Kidney (tissue), 14 donors: ENCODE results near the gene YARS1. TPM values are rescaled to one million over a fixed set of nuclear protein-coding genes. Genes with fewer than 3 reads are reported as not detected.
"Not testable (repeated sequence)": the region's sequence is repeated elsewhere in the genome, so short reads cannot be mapped to it uniquely, and the experiment has no call there.

Source experiments
- DNase-seq, 5 donors: peaks; one replicate each; pipeline ENCODE4 v3.0.0-alpha.2; 2013 to 2020
- FAIRE-seq: peaks from 2 replicates; lab custom pipeline; 2012; peaks lifted over from hg19 to GRCh38; lab: Jason Lieb, UNC
- H3K27ac ChIP-seq, 2 donors: one replicate each; pipeline ENCODE4 v1.7.0; 2013; ENCODE audit warnings: low read depth in 2 of 2, low read length in 2 of 2, inconsistent platforms in 1 of 2
- H3K27me3 ChIP-seq: one replicate; pipeline ENCODE4 v1.7.1; 2013; ENCODE audit warnings: low read length, inconsistent platforms; ENCODE audit not compliant: control insufficient read depth, insufficient read depth
- H3K36me3 ChIP-seq, 3 donors: one replicate each; pipeline versions ENCODE4 v1.7.0 to v1.7.1; 2013; ENCODE audit warnings: low read length in 3 of 3, control low read depth in 1 of 3, inconsistent platforms in 1 of 3; ENCODE audit not compliant: insufficient read depth in 3 of 3, control insufficient read depth in 2 of 3
- H3K4me1 ChIP-seq, 3 donors: one replicate each; pipeline versions ENCODE4 v1.7.0 to v1.7.1; 2013; ENCODE audit warnings: low read length in 3 of 3, inconsistent platforms in 1 of 3, low read depth in 1 of 3; ENCODE audit not compliant: control insufficient read depth in 2 of 3, insufficient read depth in 2 of 3
- H3K4me3 ChIP-seq, 3 donors: one replicate each; pipeline versions ENCODE4 v1.7.0 to v1.8.1; 2013; ENCODE audit warnings: low read length in 3 of 3, control low read depth in 1 of 3, inconsistent platforms in 1 of 3
- H3K9ac ChIP-seq, 3 donors: one replicate each; pipeline versions ENCODE4 v1.7.0 to v1.7.1; 2013; ENCODE audit warnings: low read length in 3 of 3, control low read depth in 1 of 3, inconsistent platforms in 1 of 3
- H3K9me3 ChIP-seq, 3 donors: one replicate each; pipeline versions ENCODE4 v1.7.0 to v1.7.1; 2013; ENCODE audit warnings: low read length in 3 of 3, control low read depth in 1 of 3, inconsistent platforms in 1 of 3; ENCODE audit not compliant: control insufficient read depth in 2 of 3, insufficient read depth in 1 of 3
- intact Hi-C: fragments of 100-400 bp; cut with DNase I; formaldehyde crosslinking; loops from one replicate; pipeline ENCODE4 v1.11.1; 2022
- polyA plus RNA-seq: library from polyadenylated mRNA; stranded (reverse); fragments of 350-450 nt; fragmentation: Illumina TruSeq; extraction: RNeasy Lipid Tissue Mini Kit (QIAGEN cat#74804); gene quantifications from one replicate; pipeline ENCODE4 v1.2.3, GENCODE V29; 2014; ENCODE audit warnings: low read depth, low replicate concordance; ENCODE audit not compliant: insufficient read depth
- total RNA-seq: library from RNA; stranded (reverse); fragmentation: NEBNext Ultra II Directional; extraction: Animal tissue kit (Norgen Biotek cat#: 25700); gene quantifications from one replicate; pipeline ENCODE4 v1.2.1, GENCODE V29; 2021
- TF ChIP-seq, protein P1 (sequence below): IDR thresholded peaks from 3 replicates; pipeline ENCODE4 v1.5.1; 2012; ENCODE audit warnings: mild to moderate bottlenecking, moderate library complexity, borderline replicate concordance; ENCODE audit not compliant: insufficient read depth; ENCODE audit errors: extremely low read depth
- donor health status: control.
- donor health status: control.
- donor health status: control.
- donor health status: control.
- donor health status: control.
- donor health status: DM: yes; HTN: yes; CAD: no.
- donor health status: Normal renal cell carcinoma (clear cell type).

YARS1 gene
- total and polyA plus RNA-seq, 2 donors from 2014 or later = 24.8 to 86.1 TPM

DNA sequence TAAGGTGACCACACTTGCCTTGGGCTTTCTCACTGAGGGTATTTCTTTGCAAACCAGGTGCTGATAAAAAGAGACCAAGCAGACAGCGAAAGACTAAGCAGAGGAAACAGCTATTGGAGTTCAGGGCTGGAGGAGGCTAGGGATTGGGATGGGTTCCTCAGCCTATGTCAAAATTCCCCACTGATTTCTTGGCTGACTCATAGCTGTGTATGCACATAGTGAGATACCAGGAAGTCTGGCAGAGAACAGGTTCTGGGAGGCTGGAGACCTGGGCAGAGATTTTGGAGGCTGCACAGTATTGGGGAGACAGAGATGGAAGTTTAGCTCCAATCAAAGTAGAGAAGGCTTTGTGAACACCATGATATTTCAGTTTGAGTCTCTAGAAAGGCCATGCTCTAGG lies 25.3 kb downstream of the YARS1 start:
- Histone ChIP-seq H3K36me3 (peaks cover 0 to 5% (median 2%) of the 10 kb centered on the region in 3 donors), H3K4me1 (no peaks in the 10 kb centered on the region), H3K9me3 (no peaks in the 10 kb centered on the region), H3K27ac (no peak overlapping the region), H3K9ac (no peak overlapping the region), H3K4me3 (no peak overlapping the region), H3K27me3 (no peaks in the 10 kb centered on the region)
- TF ChIP-seq, protein P1, sequence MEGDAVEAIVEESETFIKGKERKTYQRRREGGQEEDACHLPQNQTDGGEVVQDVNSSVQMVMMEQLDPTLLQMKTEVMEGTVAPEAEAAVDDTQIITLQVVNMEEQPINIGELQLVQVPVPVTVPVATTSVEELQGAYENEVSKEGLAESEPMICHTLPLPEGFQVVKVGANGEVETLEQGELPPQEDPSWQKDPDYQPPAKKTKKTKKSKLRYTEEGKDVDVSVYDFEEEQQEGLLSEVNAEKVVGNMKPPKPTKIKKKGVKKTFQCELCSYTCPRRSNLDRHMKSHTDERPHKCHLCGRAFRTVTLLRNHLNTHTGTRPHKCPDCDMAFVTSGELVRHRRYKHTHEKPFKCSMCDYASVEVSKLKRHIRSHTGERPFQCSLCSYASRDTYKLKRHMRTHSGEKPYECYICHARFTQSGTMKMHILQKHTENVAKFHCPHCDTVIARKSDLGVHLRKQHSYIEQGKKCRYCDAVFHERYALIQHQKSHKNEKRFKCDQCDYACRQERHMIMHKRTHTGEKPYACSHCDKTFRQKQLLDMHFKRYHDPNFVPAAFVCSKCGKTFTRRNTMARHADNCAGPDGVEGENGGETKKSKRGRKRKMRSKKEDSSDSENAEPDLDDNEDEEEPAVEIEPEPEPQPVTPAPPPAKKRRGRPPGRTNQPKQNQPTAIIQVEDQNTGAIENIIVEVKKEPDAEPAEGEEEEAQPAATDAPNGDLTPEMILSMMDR = no peak
- FAIRE-seq = no peak
- DNase-seq = no peak
- intact Hi-C loops = no loop called here

DNA sequence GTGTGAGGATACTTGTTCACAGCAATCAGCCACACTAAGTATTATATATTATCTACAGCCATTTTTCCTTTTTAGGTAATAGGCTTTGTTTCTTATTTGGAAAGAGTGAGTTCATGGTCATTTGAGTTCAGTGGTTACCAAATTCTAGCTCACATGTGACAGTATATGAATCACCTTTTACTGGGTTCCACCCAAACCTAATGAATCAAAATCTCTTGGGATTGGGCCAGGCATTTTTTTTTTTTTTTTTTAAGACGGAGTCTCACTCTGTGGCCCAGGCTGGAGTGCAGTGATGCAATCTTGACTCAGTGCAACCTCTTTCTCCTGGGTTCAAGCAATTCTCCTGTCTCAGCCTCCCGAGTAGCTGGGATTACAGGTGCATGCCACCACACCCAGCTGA lies 27.8 kb downstream of the YARS1 start:
- H3K27ac ChIP-seq, H3K4me3 ChIP-seq, intact Hi-C loops, DNase-seq, H3K27me3 ChIP-seq, H3K9ac ChIP-seq, H3K9me3 ChIP-seq, H3K36me3 ChIP-seq, FAIRE-seq, H3K4me1 ChIP-seq: not testable (repeated sequence)

DNA sequence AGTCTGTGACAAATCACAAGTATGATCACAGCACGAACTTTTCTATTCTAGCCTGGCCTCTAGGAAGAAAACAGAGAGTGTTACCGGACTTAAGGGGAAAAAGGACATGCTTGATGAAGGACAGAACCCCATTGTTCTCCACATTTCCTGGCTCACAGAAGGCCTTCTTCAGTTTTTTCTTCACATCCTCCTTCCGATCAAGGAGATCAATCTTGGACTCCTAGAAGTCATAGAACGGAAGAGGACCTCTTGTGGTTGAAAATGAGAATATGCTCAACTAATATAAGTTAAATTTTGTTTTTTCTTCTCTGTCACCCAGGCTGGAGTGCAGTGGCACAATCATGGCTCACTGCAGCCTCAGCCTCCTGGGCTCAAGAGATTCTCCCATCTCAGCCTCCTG lies 30.3 kb downstream of the YARS1 start:
- Histone ChIP-seq H3K4me3 (no peak overlapping the region), H3K27ac (no peak overlapping the region), H3K36me3 (peaks cover 2 to 5% (median 3%) of the 10 kb centered on the region in 3 donors), H3K9me3 (no peaks in the 10 kb centered on the region), H3K4me1 (no peaks in the 10 kb centered on the region), H3K27me3 (no peaks in the 10 kb centered on the region), H3K9ac (no peak overlapping the region)
- FAIRE-seq (no peak), DNase-seq (no peak)
- TF ChIP-seq, protein P1 = no peak
- intact Hi-C loops = no loop called here

DNA sequence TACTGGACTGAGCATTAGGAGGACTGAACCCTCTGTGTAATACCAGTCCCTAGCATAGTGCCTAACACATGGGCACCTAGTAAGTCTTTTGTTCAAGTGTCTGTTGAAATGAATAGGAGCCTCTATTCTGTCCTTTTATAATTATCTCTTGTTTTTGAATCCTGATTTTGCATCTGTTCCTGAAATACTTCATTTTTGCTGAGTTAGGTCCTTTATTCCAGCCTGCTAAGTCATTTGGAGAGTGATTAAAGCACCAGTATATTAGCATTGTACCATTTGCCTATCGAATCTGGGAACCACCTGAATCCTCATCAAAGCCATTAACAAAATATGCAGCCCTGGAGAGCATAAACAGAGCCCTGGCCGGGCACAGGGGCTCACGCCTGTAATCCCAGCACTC lies 32.3 kb downstream of the YARS1 start:
- intact Hi-C loops = no loop called here
- DNase-seq (no peak), FAIRE-seq (no peak)
- Histone ChIP-seq H3K27ac (no peak overlapping the region), H3K36me3 (peaks cover 3 to 16% (median 7%) of the 10 kb centered on the region in 3 donors), H3K9ac (no peak overlapping the region), H3K4me3 (no peak overlapping the region), H3K4me1 (no peaks in the 10 kb centered on the region), H3K27me3 (no peaks in the 10 kb centered on the region), H3K9me3 (no peaks in the 10 kb centered on the region)
- TF ChIP-seq, protein P1 = no peak
